ENCODE data around the gene CABP7.

DNA sequence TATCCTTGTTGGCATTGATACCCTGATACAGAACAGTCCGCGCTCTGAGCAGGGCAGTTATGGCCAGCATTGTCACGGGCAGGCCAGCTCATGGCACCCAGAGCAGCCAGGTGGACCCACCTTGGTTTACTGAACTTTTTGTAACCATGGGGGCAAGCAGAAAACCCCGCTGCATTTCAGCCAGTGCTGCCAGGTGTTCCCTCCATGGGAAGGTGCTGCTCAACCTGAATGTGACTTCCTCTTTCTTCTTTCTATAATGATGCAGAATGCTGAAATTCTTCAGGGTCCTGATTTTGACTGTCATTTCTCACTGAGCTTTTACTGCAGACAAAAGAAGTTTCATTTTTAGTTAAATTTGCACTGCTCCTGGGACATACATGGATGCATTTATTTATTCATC, 35.6 kb upstream of the CABP7 start:
- no peak for TF ChIP-seq POLR2AphosphoS5 (IDR thresholded peaks at IDR 0.05)
- TF ChIP-seq, protein P1, sequence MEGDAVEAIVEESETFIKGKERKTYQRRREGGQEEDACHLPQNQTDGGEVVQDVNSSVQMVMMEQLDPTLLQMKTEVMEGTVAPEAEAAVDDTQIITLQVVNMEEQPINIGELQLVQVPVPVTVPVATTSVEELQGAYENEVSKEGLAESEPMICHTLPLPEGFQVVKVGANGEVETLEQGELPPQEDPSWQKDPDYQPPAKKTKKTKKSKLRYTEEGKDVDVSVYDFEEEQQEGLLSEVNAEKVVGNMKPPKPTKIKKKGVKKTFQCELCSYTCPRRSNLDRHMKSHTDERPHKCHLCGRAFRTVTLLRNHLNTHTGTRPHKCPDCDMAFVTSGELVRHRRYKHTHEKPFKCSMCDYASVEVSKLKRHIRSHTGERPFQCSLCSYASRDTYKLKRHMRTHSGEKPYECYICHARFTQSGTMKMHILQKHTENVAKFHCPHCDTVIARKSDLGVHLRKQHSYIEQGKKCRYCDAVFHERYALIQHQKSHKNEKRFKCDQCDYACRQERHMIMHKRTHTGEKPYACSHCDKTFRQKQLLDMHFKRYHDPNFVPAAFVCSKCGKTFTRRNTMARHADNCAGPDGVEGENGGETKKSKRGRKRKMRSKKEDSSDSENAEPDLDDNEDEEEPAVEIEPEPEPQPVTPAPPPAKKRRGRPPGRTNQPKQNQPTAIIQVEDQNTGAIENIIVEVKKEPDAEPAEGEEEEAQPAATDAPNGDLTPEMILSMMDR (IDR thresholded peaks at IDR 0.05) = no peak
